Fibroblast of skin of back (primary cell): ENCODE results near the gene HPGDS.
"Not testable (repeated sequence)": the region's sequence is repeated elsewhere in the genome, so short reads cannot be mapped to it uniquely, and the experiment has no call there.

Experiments
- DNase-seq: peaks from one replicate; pipeline ENCODE4 v3.0.0-alpha.2; 2013

HPGDS gene

DNA sequence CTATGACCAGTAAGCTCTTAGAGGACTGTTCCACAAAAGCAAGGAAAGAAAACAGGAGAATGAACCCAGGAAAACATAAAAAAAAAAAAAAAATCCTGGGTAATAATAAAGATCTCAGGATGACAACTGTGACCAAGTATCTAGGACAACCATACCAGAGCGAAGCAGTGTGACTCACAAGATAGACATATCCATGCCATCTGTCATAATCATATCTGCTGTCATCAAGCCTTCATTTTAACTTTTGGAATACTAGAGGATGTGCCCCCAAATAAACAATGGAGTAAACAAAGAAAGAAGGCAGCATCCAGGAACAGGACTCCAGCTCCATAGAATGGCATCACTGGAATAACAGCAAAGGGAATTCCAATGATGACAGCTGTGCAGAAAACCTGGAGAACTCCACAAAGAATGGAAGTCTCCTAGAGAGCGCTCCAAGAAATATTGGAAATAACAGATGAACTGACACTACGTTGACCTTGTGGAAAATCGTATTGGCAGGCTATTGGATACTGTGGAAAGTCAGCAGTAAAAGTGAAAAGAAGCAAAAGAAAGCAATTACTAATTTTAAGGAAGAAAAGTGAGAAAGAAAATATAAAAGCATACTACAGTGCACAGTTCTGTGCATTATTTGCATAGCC lies 35.3 kb downstream of the HPGDS start:
- peak; percentile 62 for DNase-seq

DNA sequence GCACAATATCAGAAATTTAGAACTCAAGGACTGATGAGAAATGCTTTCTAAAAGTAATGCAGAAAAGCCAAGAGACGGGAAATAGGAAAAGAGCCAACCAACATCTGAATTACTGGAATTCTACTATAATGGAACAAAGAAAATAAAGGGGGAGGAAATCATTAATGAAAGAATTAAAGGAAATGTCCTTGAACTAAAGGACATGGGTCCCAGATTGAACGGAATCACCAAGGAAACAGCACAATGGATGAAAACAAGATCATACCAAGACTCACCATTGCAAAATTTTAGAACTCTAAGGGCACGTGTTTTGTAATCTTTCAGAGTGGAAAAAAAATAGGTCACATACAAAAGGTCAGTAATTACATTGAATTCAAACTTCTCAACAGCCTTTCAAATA lies 35.9 kb downstream of the HPGDS start:
- DNase-seq = no peak

GRCh38 chr4:94305466-94306225 lies 37.0 kb downstream of the HPGDS start:
- DNase-seq = peak; percentile 30

DNA sequence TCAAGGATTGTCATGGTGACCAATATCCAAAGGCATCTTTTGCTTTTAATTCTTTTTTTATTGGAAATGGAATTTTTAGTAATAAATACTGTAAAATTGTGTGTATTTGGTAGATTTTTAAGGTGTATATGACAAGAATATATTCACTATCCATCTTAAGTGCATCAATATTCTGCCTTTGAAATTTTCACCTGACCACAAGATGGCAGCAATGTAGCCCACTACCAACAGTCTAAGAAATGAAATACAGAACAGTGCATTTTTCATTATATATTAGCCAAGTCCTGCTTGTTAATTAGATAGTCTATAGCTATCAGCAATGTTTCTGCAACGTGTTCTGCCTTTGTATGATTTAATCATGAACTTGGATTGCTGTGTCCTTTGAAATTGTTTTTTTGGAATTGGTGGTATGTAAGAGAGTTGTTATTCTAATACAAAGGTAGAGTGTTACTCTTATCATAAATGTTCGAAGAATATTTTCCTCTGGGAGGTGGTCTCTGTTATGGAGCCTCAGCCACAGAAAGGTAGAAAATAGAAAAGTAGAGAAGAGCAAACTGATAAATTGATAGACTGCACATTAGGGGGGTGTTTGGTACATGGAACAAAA lies 38.2 kb downstream of the HPGDS start:
- peak; percentile 44 for DNase-seq

GRCh38 chr4:94302191-94302590 lies 40.4 kb downstream of the HPGDS start:
- DNase-seq = peak; percentile 20

DNA sequence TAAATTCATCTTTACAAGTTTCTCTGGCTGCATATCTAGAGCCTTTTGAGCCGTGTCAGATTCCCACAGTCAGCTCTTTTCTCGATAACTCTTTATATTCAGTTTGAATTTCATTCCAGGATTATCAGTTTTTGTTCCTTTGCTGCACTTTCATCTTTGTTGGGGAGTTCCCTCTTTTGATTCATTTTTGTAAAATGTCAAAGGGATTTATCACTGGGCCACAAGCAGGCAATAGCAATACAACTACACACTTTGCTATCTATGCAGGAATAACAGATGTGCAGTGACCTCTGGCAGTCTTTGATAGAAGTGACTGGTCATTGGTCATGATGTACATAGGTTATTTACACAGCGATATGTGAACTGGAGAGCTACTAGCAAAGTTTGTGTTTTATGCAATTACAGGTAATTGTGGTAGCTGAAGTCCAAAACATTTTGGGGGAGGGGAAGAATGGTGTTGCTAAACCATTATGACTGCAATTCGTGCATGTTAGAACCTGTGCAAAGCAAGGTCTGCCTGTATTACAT lies 43.8 kb downstream of the HPGDS start:
- DNase-seq = no peak

- DNase-seq = not testable (repeated sequence)
Measured at GRCh38 chr4:94295473-94295872, 47.2 kb downstream of the HPGDS start.

GRCh38 chr4:94293981-94294380 lies 48.7 kb downstream of the HPGDS start:
- not testable (repeated sequence) for DNase-seq

DNA sequence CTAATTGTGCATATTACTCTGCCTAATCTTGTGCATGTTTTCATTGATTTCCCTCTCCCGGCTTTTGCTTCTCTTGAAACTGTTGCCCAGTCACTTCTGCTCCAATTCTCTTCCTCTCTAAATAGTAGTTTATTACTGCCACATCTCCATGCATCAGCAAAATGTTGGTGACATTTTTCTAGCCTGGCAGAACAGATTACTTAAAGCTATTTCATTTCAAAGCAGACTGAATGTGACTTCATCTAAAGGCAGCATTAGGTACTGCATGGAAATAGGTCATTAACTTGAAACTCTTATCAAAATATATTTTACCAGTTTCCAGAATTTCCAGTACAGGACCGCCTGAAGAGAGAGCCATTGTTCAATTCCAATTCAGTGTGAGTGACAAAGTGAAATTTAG lies 52.4 kb downstream of the HPGDS start:
- no peak for DNase-seq

- no peak for DNase-seq
Measured at GRCh38 chr4:94285666-94286065, 57.0 kb downstream of the HPGDS start.

GRCh38 chr4:94284889-94285288 lies 57.7 kb downstream of the HPGDS start:
- DNase-seq = no peak

DNA sequence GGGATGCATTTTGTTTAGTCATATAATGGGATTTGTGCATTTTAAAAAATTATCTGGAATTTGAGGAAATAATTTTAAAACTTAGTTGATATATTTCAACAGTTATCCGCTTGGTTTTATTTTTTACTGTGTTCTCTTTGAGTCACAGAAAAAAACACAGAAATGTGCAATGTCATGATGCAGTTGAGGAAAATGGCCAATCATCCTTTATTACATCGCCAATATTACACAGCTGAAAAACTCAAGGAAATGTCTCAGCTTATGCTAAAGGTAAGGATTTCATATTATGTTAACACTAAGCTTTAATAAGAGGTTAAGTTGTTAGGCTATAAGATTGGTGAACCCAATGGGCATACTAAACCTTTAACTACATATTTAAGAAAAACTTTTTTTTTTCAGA lies 63.9 kb downstream of the HPGDS start:
- no peak for DNase-seq

- no peak for DNase-seq
Measured at GRCh38 chr4:94277534-94277933, 65.1 kb downstream of the HPGDS start.

DNA sequence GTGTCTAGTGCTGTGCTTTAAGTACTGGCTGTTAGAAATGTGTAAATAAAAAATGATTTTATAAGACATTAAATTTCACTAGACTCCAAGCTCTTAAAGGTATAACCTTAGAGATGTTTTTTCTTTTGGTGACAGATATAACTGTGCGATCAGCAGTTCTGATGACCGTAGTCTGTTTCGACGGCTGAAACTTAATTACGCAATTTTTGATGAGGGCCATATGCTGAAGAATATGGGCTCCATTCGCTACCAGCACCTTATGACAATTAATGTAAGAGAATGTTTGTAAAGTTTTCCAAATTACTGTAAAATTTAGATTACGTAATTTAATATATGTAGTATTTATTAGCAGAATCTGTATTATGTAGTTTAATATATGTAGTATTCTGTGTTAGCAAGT lies 66.4 kb downstream of the HPGDS start:
- no peak for DNase-seq

GRCh38 chr4:94274912-94275311 lies 67.7 kb downstream of the HPGDS start:
- DNase-seq = peak; percentile 65

DNA sequence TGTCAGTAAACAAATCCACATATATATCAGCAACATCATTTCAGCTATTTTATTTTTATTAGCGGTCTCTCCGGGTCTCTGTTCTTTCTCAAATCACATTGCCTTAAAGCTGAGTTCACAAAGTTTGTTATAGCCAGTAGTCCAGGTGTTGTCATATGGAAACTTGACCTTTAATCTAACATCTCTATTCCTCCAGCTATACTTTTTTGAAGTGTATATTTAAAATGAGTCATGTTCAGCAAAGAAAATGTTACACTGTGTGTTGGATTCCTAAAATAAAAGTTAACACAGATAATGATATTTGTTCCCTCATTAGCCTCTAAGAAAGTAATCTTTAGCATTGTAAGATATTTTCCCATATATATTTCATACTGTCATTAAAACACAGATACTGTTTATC lies 71.4 kb downstream of the HPGDS start:
- DNase-seq = no peak

DNA sequence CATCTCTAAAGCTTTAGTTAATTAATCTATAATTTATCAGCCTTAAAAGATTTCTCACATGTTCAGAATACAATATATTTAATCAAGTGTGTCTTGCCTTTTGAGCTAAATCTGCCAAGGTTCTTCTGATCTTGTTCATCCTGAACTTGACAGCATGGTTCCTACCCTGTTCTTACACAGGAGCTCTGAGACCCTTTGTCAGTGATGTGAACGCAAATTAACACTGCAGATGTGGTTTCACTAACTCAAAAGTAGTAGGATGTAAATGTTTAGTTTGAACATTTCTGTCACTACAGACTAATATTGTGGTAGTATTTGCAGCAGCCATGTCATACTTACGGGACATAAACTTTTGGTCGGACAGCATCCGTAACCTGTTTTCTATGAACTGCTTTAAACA lies 75.6 kb downstream of the HPGDS start:
- DNase-seq = no peak

- no peak for DNase-seq
Measured at GRCh38 chr4:94262163-94263016, 80.2 kb downstream of the HPGDS start.

DNA sequence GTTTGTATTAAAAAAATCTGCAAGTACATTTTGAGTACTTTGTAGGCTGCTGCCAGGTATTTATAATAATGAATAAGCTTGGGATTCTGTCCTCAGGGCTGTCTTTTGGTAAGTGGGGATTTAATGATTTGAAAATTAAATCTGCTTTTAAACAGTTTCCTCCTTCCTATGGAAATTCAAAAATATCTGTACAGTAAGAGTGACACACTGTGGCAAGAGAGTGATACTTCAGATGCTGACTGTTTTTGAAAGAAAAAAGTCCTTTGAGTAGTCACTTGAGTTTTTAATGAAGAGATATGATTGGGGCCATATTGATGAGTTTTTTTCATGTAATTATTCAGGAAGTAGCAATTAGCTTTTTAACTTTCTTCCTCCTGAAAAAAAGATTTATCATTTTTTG lies 85.8 kb downstream of the HPGDS start:
- DNase-seq = no peak

DNA sequence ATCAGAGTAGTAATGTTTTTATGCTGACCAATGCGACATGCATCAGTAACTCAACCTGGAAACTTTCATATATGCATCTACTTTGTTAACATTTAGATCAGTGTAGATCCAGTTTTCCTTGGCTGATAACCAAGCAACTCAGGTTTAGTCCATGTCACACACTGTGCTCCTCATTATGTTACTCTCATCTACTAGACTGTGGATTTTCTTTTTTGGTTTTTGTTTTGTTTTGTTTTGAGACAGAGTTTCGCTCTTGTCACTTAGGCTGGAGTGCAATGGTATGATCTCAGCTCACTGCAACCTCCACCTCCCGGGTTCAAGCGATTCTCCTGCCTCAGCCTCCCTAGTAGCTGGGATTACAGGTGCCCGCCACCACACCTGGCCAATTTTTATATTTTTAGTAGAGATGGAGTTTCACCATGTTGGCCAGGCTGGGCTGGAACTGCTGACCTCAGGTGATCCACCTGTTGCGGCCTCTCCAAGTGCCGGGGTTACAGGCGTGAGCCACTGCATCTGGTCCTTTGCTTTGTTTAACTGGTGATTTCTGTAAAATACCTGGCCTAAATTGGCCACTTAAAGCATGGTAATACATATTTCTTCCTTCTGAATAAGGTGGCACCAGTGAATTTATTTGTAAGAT lies 86.4 kb downstream of the HPGDS start:
- DNase-seq = no peak

GRCh38 chr4:94253036-94253435 lies 89.6 kb downstream of the HPGDS start:
- DNase-seq = no peak

GRCh38 chr4:94251094-94251493 lies 91.5 kb downstream of the HPGDS start:
- no peak for DNase-seq
